HEK293T (cell line): ENCODE data around the gene EFCC1.

Source experiments
- CTBP1 ChIP-seq: fragments of 450-650 bp; IDR thresholded peaks from 2 replicates; pipeline ENCODE4 v1.6.1; 2016; ENCODE audit warnings: borderline replicate concordance
- ELF4 ChIP-seq: fragments of 450-650 bp; IDR thresholded peaks from 2 replicates; pipeline ENCODE4 v1.6.1; 2017; ENCODE audit warnings: antibody characterized with exemption
- FOXA1 ChIP-seq: fragments of 450-650 bp; IDR thresholded peaks from 2 replicates; pipeline ENCODE4 v1.6.1; 2016; ENCODE audit warnings: mild to moderate bottlenecking
- FOXM1 ChIP-seq: fragments of 450-650 bp; IDR thresholded peaks from 2 replicates; pipeline ENCODE4 v1.6.1; 2017; ENCODE audit warnings: mild to moderate bottlenecking, borderline replicate concordance
- HDGF ChIP-seq: fragments of 450-650 bp; IDR thresholded peaks from 2 replicates; pipeline ENCODE4 v1.6.1; 2017; ENCODE audit warnings: antibody characterized with exemption, borderline replicate concordance
- L3MBTL2 ChIP-seq: fragments of 450-650 bp; conservative IDR thresholded peaks from 2 replicates; pipeline ENCODE4 v1.6.1; 2016; ENCODE audit warnings: mild to moderate bottlenecking
- LEF1 ChIP-seq: fragments of 450-650 bp; IDR thresholded peaks from 2 replicates; pipeline ENCODE4 v1.6.1; 2017; ENCODE audit warnings: mild to moderate bottlenecking, borderline replicate concordance
- PKNOX1 ChIP-seq: fragments of 450-650 bp; IDR thresholded peaks from 2 replicates; pipeline ENCODE4 v1.6.1; 2016
- SP1 ChIP-seq: fragments of 450-650 bp; IDR thresholded peaks from 2 replicates; pipeline ENCODE4 v1.6.1; 2017
- SUZ12 ChIP-seq: fragments of 450-650 bp; IDR thresholded peaks from 2 replicates; pipeline ENCODE4 v1.6.1; 2016; ENCODE audit warnings: mild to moderate bottlenecking
- ZNF384 ChIP-seq: fragments of 450-650 bp; IDR thresholded peaks from 2 replicates; pipeline ENCODE4 v1.6.1; 2016

- TF ChIP-seq FOXA1 (no peak), FOXM1 (no peak), LEF1 (no peak), ELF4 (no peak), L3MBTL2 (no peak), SP1 (no peak), SUZ12 (no peak), HDGF (no peak), PKNOX1 (no peak), ZNF384 (no peak), CTBP1 (no peak)
These were observed 13.6 kb upstream of the EFCC1 start for GRCh38 chr3:128987302-128988100.
